GM10266 (cell line): ENCODE results near the gene WDTC1.
"Not testable (repeated sequence)": the region's sequence is repeated elsewhere in the genome, so short reads cannot be mapped to it uniquely, and the experiment has no call there.

Source experiments
- DNase-seq: peaks from one replicate; pipeline ENCODE4 v3.0.0; 2012; ENCODE audit errors: extremely low spot score
- TF ChIP-seq, protein P1 (sequence below): IDR thresholded peaks from 2 replicates; pipeline ENCODE4 v1.5.1; 2012; ENCODE audit warnings: mild to moderate bottlenecking, low read depth; ENCODE audit not compliant: control insufficient read depth, insufficient read depth; ENCODE audit errors: missing control alignments

The WDTC1 gene

DNA sequence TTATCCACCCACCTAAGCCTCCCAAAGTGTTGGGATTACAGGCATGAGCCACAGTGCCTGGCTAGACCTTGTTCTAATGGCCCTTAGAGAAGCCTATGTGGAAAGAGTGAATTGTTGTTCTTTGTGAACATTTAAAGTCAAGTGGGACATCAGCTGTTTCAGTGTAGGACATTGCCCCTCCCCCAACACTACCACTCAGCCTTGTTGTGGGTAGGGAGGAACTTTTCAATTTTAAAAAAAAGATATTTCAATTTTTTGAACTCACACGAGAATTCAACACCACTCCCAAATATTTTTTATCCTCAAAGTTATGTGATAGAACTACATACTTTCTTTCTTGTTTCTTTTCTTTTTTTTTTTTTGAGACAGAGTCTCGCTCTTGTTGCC lies 50.8 kb downstream of the WDTC1 start:
- TF ChIP-seq, protein P1, sequence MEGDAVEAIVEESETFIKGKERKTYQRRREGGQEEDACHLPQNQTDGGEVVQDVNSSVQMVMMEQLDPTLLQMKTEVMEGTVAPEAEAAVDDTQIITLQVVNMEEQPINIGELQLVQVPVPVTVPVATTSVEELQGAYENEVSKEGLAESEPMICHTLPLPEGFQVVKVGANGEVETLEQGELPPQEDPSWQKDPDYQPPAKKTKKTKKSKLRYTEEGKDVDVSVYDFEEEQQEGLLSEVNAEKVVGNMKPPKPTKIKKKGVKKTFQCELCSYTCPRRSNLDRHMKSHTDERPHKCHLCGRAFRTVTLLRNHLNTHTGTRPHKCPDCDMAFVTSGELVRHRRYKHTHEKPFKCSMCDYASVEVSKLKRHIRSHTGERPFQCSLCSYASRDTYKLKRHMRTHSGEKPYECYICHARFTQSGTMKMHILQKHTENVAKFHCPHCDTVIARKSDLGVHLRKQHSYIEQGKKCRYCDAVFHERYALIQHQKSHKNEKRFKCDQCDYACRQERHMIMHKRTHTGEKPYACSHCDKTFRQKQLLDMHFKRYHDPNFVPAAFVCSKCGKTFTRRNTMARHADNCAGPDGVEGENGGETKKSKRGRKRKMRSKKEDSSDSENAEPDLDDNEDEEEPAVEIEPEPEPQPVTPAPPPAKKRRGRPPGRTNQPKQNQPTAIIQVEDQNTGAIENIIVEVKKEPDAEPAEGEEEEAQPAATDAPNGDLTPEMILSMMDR: no peak
- DNase-seq: no peak

DNA sequence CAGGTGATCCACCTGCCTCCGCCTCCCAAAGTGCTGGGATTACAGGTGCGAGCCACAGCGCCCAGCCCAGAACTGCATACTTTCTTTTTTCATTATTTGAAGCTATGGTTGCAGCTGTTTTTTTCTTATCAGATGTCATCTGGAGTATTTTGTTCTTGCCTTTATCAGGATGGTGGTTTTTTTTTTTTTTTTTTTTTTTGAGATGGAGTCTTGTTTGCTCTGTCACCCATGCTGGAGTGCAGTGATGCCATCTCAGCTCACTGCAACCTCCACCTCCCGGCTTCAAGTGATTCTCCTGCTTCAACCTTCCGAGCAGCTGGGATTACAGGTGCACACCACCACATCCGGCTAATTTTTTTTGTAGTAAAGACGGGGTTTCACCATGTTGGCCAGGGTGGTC lies 51.4 kb downstream of the WDTC1 start:
- DNase-seq: not testable (repeated sequence)

DNA sequence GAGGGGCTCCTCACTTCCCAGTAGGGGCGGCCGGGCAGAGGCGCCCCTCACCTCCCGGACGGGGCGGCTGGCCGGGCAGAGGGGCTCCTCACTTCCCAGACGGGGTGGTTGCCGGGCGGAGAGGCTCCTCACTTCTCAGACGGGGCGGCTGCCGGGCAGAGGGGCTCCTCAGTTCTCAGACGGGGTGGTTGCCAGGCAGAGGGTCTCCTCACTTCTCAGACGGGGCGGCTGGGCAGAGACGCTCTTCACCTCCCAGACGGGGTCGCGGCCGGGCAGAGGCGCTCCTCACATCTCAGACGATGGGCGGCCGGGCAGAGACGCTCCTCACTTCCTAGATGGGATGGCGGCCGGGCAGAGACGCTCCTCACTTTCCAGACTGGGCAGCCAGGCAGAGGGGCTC lies 54.7 kb downstream of the WDTC1 start:
- DNase-seq: not testable (repeated sequence)

DNA sequence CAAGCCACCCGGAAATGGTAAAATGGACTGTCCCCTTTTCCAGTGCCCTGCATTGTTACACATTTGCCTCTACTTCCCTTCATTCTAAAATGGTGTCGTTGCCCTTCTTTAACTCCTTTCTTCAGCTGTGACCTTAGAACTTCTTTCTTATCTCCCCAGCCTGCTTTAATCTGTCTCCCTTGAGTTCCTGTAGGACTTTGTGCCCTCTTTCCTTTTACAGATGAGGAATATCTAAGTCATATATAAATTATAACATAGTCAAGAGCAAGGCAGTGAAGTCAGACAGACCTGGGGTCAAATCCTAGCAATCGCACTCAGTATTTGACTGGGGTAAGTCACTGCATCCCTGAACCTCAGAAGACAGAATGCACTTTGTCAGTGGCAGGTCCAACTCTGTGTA lies 56.1 kb downstream of the WDTC1 start:
- TF ChIP-seq, protein P1: no peak
- DNase-seq: no peak

DNA sequence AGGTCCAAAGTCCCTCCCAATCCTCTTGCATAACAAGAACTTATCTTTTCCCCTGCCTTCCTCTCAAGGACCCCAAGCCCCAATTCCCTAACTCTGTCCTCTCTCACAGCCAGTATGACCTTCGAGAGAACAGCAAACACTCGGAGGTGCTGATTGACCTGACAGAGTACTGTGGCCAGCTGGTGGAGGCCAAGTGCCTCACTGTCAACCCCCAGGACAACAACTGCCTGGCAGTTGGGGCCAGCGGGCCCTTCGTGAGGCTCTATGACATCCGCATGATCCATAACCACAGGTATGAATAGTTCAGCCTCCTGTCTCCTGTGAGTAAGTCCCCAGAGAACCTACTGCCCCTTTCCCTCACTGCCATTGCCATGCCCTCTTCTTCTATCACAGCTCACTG lies 57.7 kb downstream of the WDTC1 start:
- no peak for DNase-seq

DNA sequence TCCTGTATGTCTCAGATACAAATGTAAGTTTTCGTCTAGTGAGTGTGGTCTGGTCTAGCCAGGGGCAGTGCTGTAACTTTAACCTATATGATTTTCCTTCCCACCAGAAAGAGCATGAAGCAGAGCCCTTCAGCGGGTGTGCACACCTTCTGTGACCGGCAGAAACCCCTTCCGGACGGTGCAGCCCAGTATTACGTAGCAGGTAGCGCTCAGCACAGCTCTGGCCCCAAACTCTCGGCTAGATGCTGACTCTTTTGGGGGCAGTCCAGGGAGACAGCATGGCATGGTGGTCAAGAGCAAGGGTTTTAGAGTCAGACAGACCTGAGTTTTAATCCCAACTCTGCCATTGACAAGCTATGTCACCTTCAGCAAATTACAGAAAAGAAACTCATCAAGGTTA lies 59.5 kb downstream of the WDTC1 start:
- TF ChIP-seq, protein P1: no peak
- DNase-seq: no peak

More for the DNA sequence above, 57.7 kb downstream of the WDTC1 start:
- TF ChIP-seq, protein P1: no peak

DNA sequence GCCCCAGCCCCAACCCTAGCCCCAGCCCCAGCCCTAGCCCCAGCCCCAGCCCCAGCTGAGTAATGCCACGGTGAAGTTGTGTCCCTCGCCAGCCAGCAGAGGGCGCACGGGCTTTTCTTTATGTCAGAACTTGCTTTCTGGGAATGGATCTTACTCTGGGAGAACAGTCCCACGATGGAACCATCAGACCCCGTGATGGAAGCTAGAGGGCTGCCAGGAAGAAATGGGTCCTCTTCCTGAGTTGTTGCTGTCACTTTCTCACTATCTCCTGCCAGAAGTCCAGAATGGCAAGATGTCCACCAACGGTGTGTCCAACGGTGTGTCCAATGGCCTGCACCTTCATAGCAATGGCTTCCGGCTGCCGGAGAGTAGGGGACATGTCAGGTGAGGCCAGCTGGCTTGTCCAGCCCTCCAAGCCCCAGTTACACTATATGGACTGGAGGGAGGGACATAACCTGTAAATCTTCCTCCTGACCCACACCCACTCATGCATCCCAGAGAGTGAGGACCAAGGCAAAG lies 62.4 kb downstream of the WDTC1 start:
- TF ChIP-seq, protein P1: peak; percentile 82
- DNase-seq: peak; percentile 72

DNA sequence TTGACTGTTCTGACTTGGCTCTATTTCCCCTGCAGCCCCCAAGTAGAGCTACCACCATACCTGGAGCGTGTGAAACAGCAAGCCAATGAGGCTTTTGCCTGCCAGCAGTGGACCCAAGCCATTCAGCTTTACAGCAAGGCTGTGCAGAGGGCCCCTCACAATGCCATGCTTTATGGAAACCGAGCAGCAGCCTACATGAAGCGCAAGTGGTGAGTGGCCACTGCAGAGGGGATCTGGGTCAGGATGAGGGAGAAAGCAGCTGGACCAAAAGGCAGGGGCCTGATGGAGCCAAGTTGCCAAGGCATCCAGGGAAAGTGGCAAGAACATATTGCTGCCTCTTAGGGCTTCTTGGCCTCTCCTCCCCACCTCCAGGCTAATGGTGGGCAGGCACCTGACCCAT lies 63.5 kb downstream of the WDTC1 start:
- no peak for DNase-seq
- TF ChIP-seq, protein P1: no peak
